Glutamatergic neuron (in vitro differentiated cells): ENCODE results near the gene ZNF839. TPM values are rescaled to one million over a fixed set of nuclear protein-coding genes. Genes with fewer than 3 reads are reported as not detected.

ENCODE experiments used
- DNase-seq: peaks from one replicate; pipeline ENCODE4 v3.0.0; 2022
- H3K27ac Mint-ChIP-seq: one replicate; pipeline ENCODE4 v1.8.0; 2020; ENCODE audit warnings: mild to moderate bottlenecking, mixed read lengths, inconsistent platforms; ENCODE audit not compliant: unreplicated experiment
- H3K27me3 Mint-ChIP-seq: one replicate; pipeline ENCODE4 v1.8.0; 2020; ENCODE audit warnings: mild to moderate bottlenecking, moderate library complexity, mixed read lengths, inconsistent platforms; ENCODE audit not compliant: unreplicated experiment
- H3K36me3 Mint-ChIP-seq: one replicate; pipeline ENCODE4 v1.8.0; 2020; ENCODE audit warnings: mild to moderate bottlenecking, mixed read lengths, inconsistent platforms; ENCODE audit not compliant: unreplicated experiment
- H3K4me1 Mint-ChIP-seq: one replicate; pipeline ENCODE4 v1.8.0; 2020; ENCODE audit warnings: mild to moderate bottlenecking, low read depth, mixed read lengths, inconsistent platforms; ENCODE audit not compliant: unreplicated experiment
- H3K4me3 Mint-ChIP-seq: one replicate; pipeline ENCODE4 v1.8.0; 2020; ENCODE audit warnings: mild to moderate bottlenecking, mixed read lengths, inconsistent platforms; ENCODE audit not compliant: unreplicated experiment
- H3K9me3 Mint-ChIP-seq: one replicate; pipeline ENCODE4 v1.8.0; 2020; ENCODE audit warnings: mild to moderate bottlenecking, moderate library complexity, mixed read lengths, inconsistent platforms; ENCODE audit not compliant: unreplicated experiment
- CTCF ChIP-seq: fragments of 200-600 bp; sonication (generic); IDR thresholded peaks from one replicate; pipeline ENCODE4 v1.5.0; 2021; ENCODE audit not compliant: partially characterized antibody, unreplicated experiment
- total RNA-seq: library from RNA; stranded (reverse); fragmentation: NEBNext Ultra II Directional; extraction: Animal tissue kit (Norgen Biotek cat#: 25700); gene quantifications from one replicate; pipeline ENCODE4 v1.2.1, GENCODE V29; 2021; ENCODE audit not compliant: unreplicated experiment

ZNF839 gene
- total RNA-seq, 1 donor from 2014 or later = 13.6 TPM

- TF ChIP-seq CTCF = no peak
- peaks cover 11% of the 10 kb centered on the region for H3K4me1 Mint-ChIP-seq
- no peaks in the 10 kb centered on the region for H3K36me3 Mint-ChIP-seq
These were observed 1.8 kb upstream of the ZNF839 start for GRCh38 chr14:102317564-102318248.

DNA sequence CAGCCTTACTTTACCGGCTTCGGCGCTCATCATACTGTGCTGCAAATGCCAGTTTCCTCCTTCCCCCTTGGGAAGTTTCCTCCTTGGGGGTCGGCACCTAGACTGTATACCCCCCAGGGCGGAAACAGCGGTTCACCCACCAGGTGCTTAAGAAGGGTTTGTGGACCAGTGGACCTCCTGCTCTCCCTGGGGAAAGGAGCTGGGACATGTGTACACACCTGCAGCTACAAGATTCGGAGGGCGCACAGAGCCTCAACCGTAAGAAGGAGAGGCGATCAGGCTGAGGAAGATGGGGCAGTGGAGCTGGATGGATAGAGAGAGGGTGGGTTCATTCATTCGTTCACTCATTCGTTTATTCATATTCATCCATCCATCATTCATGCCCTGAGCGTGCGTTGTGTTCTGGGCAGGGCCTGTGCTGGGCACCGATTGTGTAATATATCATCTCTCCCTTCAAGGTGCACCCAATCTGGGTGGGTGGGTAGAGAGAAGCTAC, 717 bp upstream of the ZNF839 start:
- DNase-seq = no peak
- no peak for TF ChIP-seq CTCF
- H3K4me3 Mint-ChIP-seq = peak overlapping the region; percentile 96
- peaks cover 35% of the 10 kb centered on the region for H3K27me3 Mint-ChIP-seq
- peak overlapping the region; percentile 96 for H3K27ac Mint-ChIP-seq
- H3K36me3 Mint-ChIP-seq = no peaks in the 10 kb centered on the region
- peaks cover 13% of the 10 kb centered on the region for H3K4me1 Mint-ChIP-seq
- H3K9me3 Mint-ChIP-seq = peaks cover 27% of the 10 kb centered on the region

More at GRCh38 chr14:102317564-102318248, 1.8 kb upstream of the ZNF839 start:
- peak overlapping the region; percentile 93 for H3K4me3 Mint-ChIP-seq
- H3K27ac Mint-ChIP-seq = peak overlapping the region; percentile 98
- no peak for DNase-seq
- H3K27me3 Mint-ChIP-seq = peaks cover 35% of the 10 kb centered on the region
- H3K9me3 Mint-ChIP-seq = peaks cover 27% of the 10 kb centered on the region

GRCh38 chr14:102320033-102320660, 601 bp downstream of the ZNF839 start:
- Mint-ChIP-seq H3K27me3 (peaks cover 32% of the 10 kb centered on the region), H3K36me3 (no peaks in the 10 kb centered on the region), H3K4me1 (peaks cover 13% of the 10 kb centered on the region), H3K9me3 (peaks cover 26% of the 10 kb centered on the region), H3K27ac (peak overlapping the region; percentile 85), H3K4me3 (peak overlapping the region; percentile 91)
- no peak for TF ChIP-seq CTCF
- DNase-seq = peak; percentile 33

- H3K9me3 Mint-ChIP-seq = peaks cover 26% of the 10 kb centered on the region
- no peak for TF ChIP-seq CTCF
- peaks cover 27% of the 10 kb centered on the region for H3K27me3 Mint-ChIP-seq
- H3K4me3 Mint-ChIP-seq = peak overlapping the region; percentile 91
- H3K27ac Mint-ChIP-seq = peak overlapping the region; percentile 85
- H3K36me3 Mint-ChIP-seq = no peaks in the 10 kb centered on the region
- no peak for DNase-seq
- H3K4me1 Mint-ChIP-seq = peaks cover 13% of the 10 kb centered on the region
These were observed 1.3 kb downstream of the ZNF839 start for GRCh38 chr14:102320671-102321455.
